Heart right ventricle (tissue), 16 donors: ENCODE data around the gene FAM151B. TPM values are rescaled to one million over a fixed set of nuclear protein-coding genes. Genes with fewer than 3 reads are reported as not detected.
A peak's percentile ranks its signal among the peaks of the same experiment; 100 is the strongest.
"Not testable (repeated sequence)": the region's sequence is repeated elsewhere in the genome, so short reads cannot be mapped to it uniquely, and the experiment has no call there.

Source experiments
- ATAC-seq, 8 donors: fragments of 200-7000 bp; cut with Tn5 transposase; one replicate each; pipeline ENCODE4 v1.9.1; 2020; ENCODE audit warnings: mild to moderate bottlenecking in 8 of 8, moderate library complexity in 8 of 8, moderate number of reproducible peaks in 1 of 8
- DNase-seq, 2 donors: peaks; one replicate each; pipeline ENCODE4 v3.0.0-alpha.2; 2020
- H3K27ac ChIP-seq, 10 donors: fragments of 200-600 bp; sonication (generic) in 2 of 10; one replicate each; pipeline versions ENCODE4 v1.5.0 to v1.8.0; 2020 to 2022; ENCODE audit warnings: mild to moderate bottlenecking in 3 of 10
- H3K27me3 ChIP-seq, 7 donors: fragments of 200-600 bp; one replicate each; pipeline ENCODE4 v1.8.0; 2021 to 2022; ENCODE audit warnings: mild to moderate bottlenecking in 2 of 7
- H3K36me3 ChIP-seq, 9 donors: fragments of 200-600 bp; sonication (generic) in 1 of 9; one replicate each; pipeline versions ENCODE4 v1.5.0 to v1.8.0; 2020 to 2022; ENCODE audit warnings: mild to moderate bottlenecking in 2 of 9
- H3K4me1 ChIP-seq, 9 donors: fragments of 200-600 bp; sonication (generic) in 1 of 9; one replicate each; pipeline versions ENCODE4 v1.5.0 to v1.8.0; 2020 to 2022; ENCODE audit warnings: mild to moderate bottlenecking in 4 of 9
- H3K4me3 ChIP-seq, 10 donors: fragments of 200-600 bp; sonication (generic) in 2 of 10; one replicate each; pipeline versions ENCODE4 v1.5.0 to v1.8.0; 2020 to 2022; ENCODE audit warnings: mild to moderate bottlenecking in 7 of 10, moderate library complexity in 2 of 10
- H3K9me3 ChIP-seq, 11 donors: fragments of 200-600 bp in 10 of 11; sonication (generic) in 2 of 11; one replicate each; pipeline versions ENCODE4 v1.5.0 to v1.8.0; 2013 to 2022; ENCODE audit warnings: mild to moderate bottlenecking in 2 of 11, control low read depth in 1 of 11, moderate library complexity in 1 of 11
- WGBS, 2 donors: extraction: QIAGEN DNeasy Blood & Tissue Kit; methylation state at CpG; one replicate each; pipeline ENCODE4 v1.1.7; 2013; ENCODE audit warnings: inconsistent platforms in 1 of 2; 5-methylcytosine and 5-hydroxymethylcytosine counted together
- intact Hi-C, 10 donors: fragments of 100-400 bp; cut with DNase I; formaldehyde crosslinking; loops; one replicate each; pipeline versions ENCODE4 v1.11.1 to v1.14.2; 2022
- polyA plus RNA-seq, 2 donors: library from polyadenylated mRNA; stranded (reverse); fragments of 200-250 nt; gene quantifications; one replicate each; pipeline ENCODE4 v1.2.3, GENCODE V29; 2013
- total RNA-seq, 10 donors: library from RNA; stranded (reverse); fragmentation: NEBNext Ultra II Directional in 3 of 10; extraction: Animal tissue kit (Norgen Biotek cat#: 25700) in 3 of 10; gene quantifications; one replicate each; pipeline versions ENCODE4 v1.2.1 to v1.2.4, GENCODE V29; 2021 to 2023
- TF ChIP-seq, protein P1 (sequence below), 9 donors: fragments of 200-600 bp; sonication (generic) in 2 of 9; IDR thresholded peaks; one replicate each; pipeline versions ENCODE4 v1.5.0 to v1.8.0; 2021 to 2022; ENCODE audit warnings: antibody characterized with exemption in 9 of 9, mild to moderate bottlenecking in 5 of 9, moderate library complexity in 1 of 9
- donor health status: Arrhythmogenic right ventricular cardiomyopathy.
- donor health status: ischemic (EF 13 %, LVEDD 7.1; RV severe dilation, severe dysfunction).
- donor health status: healthy with polysubstance abuse.
- donor health status: DM: no; HTN: yes; CAD: no.
- donor health status: DM: no; HTN: no; CAD: no.
- donor health status: ischemic (EF 25% LVEDD 6.9; RV normal size, moderate dysfunction).
- donor health status: ischemic (EF 25% LVEDD 5.7; RV mildly dilated, moderate dysfunction).
- donor health status: healthy.
- donor health status: DM: yes; HTN: yes; CAD: no.
- donor health status: Ischemic cardiomyopathy.
- donor health status: ischemic (EF 35%, LVEDD 5.7; RV mildly dilated, moderate dysfunction).
- donor health status: nonischemic (EF 11% LVEDD 7.7; RV severe dilation, severe dysfunction).
- donor health status: DM: yes; HTN: yes; CAD: no.
- donor health status: PGD.
- donor health status: ischemic (EF 29% LVEDD 5.4; RV normal size, mild dysfunction).
- donor health status: nonischemic (EF 23%, LVEDD 6.1; RV moderate dilation, normal function).

FAM151B gene
- total and polyA plus RNA-seq, 12 donors, result 0.39 to 2.8 (median 1.4) TPM

DNA sequence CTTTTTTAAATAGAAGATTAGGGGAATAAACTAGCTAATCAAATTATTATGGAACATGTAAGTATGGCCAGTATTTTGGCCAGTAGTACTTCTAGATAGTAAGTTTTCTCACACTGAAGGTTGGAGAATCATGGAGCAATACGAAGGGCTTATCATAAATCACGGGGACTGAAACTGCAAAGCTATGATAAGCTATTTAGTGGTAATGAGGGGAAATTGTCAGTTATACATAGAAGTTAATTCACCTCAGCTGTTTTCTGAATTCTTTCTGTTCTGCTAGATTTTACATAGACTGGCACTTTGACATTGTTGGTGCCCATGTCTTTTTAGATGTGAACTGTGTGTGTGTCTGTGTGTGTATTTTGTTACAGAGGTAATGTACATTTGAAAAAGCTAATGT, 34.5 kb upstream of the FAM151B start:
- no peaks in the 10 kb centered on the region for H3K27me3 ChIP-seq
- no peak for ATAC-seq
- H3K4me3 ChIP-seq, result no peak overlapping the region
- intact Hi-C loops, result loop anchor here in 1 of 10 donors (10.0 kb wide), 1 partner anchor 819 kb away; no protein-coding TSS in a partner anchor
- no peak overlapping the region for H3K27ac ChIP-seq
- DNase-seq, result no peak
- H3K4me1 ChIP-seq, result no peaks in the 10 kb centered on the region
- H3K9me3 ChIP-seq, result no peaks in the 10 kb centered on the region
- TF ChIP-seq, protein P1, sequence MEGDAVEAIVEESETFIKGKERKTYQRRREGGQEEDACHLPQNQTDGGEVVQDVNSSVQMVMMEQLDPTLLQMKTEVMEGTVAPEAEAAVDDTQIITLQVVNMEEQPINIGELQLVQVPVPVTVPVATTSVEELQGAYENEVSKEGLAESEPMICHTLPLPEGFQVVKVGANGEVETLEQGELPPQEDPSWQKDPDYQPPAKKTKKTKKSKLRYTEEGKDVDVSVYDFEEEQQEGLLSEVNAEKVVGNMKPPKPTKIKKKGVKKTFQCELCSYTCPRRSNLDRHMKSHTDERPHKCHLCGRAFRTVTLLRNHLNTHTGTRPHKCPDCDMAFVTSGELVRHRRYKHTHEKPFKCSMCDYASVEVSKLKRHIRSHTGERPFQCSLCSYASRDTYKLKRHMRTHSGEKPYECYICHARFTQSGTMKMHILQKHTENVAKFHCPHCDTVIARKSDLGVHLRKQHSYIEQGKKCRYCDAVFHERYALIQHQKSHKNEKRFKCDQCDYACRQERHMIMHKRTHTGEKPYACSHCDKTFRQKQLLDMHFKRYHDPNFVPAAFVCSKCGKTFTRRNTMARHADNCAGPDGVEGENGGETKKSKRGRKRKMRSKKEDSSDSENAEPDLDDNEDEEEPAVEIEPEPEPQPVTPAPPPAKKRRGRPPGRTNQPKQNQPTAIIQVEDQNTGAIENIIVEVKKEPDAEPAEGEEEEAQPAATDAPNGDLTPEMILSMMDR (IDR thresholded peaks at IDR 0.05), result no peak
- peaks cover 0 to 99% (median 41%) of the 10 kb centered on the region in 9 donors for H3K36me3 ChIP-seq
- 83 to 87% methylated on average over 2 of the region's 2 CpGs for WGBS, 2 donors

DNA sequence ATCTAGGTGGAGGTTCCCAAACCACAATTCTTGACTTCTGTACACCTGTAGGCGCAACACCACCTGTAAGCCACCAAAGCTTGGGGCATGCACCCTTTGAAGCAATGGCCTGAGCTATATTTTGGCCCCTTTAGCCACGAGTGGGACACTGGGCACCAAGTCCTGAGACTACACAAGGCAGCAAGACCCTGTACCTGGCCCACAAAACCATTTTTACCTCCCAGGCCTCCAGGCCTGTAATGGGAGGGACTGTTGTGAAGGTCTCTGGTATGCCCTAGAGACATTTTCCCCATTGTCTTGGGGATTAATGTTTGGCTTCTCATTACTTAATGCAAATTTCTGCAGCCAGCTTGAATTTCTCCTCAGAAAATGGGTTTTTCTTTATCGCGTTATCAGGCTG, 24.6 kb upstream of the FAM151B start:
- H3K4me1 ChIP-seq, result peaks cover 0 to 16% (median 0%) of the 10 kb centered on the region in 9 donors
- H3K9me3 ChIP-seq, result peaks cover 0 to 36% (median 6%) of the 10 kb centered on the region in 11 donors
- H3K27me3 ChIP-seq, result no peaks in the 10 kb centered on the region
- no peak overlapping the region for H3K27ac ChIP-seq
- ATAC-seq (no peak), DNase-seq (no peak)
- H3K4me3 ChIP-seq, result no peak overlapping the region
- 98 to 99% methylated on average over 4 of the region's 4 CpGs for WGBS, 2 donors
- TF ChIP-seq, protein P1 (IDR thresholded peaks at IDR 0.05), result no peak
- intact Hi-C loops, result no loop called here
- peaks cover 0 to 100% (median 46%) of the 10 kb centered on the region in 9 donors for H3K36me3 ChIP-seq

DNA sequence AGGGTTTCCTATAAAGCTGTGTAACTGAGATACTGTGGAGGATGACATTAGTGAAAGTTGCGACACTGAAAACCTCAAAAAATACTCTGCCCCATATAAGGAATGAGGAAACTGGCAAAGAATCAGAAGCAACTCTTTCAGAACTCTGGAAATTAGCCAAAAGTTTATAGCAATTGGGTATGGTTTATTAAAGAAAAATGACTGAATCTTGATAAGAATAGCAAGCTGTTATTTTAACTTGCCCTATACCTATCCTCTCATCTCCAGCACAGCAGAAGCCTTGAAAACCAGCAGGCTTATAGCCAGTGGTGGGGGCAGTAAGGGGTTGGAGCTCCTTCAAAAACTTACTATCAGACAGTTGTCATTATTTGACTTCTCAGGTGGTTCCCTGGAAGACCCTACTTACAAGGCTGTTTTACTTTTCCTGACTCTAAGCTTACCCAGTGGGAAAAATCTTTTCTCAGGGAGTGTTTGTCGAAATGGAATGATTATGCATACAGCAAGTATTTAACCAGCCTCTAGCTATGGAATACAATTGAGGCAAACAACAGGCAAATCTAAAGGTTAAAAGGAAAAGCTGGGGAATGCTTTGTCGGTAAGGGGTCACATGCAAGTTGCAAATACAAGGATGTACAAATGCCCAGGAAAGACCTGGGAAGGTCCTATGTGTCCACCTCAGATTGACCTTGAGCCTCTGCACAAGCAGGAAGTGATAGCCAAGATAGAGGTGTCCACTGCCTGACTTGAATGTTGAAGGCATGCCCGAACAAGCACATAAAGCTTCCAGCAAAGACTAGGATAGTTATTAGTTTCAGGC, 21.0 kb upstream of the FAM151B start:
- ATAC-seq, result peak in 2 of 8 donors; percentile 60 to 79
- Histone ChIP-seq H3K9me3 (peaks cover 0 to 47% (median 11%) of the 10 kb centered on the region in 11 donors), H3K4me3 (no peak overlapping the region)

DNA sequence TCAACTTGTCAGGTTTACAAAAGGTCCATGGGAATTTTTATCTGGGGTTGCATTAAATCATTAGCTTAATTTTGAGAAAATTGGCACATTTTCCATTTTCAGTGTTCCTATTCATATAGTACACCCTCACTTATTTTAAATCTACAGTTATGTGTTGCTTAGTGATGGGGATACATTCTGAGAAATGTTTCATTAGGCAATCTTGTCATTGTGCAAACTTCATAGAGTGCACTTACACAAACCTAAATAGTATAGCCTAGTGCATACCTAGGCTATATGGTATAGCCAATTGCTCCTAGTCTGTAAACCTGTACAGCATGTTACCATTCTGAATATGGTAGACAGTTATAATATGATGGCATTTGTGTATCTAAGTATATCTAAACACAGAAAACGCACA, 19.8 kb upstream of the FAM151B start:
- peaks cover 0 to 42% (median 11%) of the 10 kb centered on the region in 11 donors for H3K9me3 ChIP-seq
- no peak for ATAC-seq
- no peak overlapping the region for H3K27ac ChIP-seq
- H3K36me3 ChIP-seq, result peaks cover 0 to 94% (median 33%) of the 10 kb centered on the region in 9 donors
- no peak overlapping the region for H3K4me3 ChIP-seq
- TF ChIP-seq, protein P1 (IDR thresholded peaks at IDR 0.05), result no peak
- H3K27me3 ChIP-seq, result no peaks in the 10 kb centered on the region
- intact Hi-C loops, result no loop called here
- WGBS, 2 donors, result 97 to 100% methylated on average over 1 of the region's 1 CpG
- no peak for DNase-seq
- peaks cover 0 to 16% (median 0%) of the 10 kb centered on the region in 9 donors for H3K4me1 ChIP-seq

More for the DNA sequence above, 21.0 kb upstream of the FAM151B start:
- Histone ChIP-seq H3K4me1 (peaks cover 0 to 16% (median 0%) of the 10 kb centered on the region in 9 donors), H3K27ac (peak overlapping the region in 1 of 10 donors; percentile 5), H3K27me3 (no peaks in the 10 kb centered on the region), H3K36me3 (peaks cover 0 to 94% (median 38%) of the 10 kb centered on the region in 9 donors)
- TF ChIP-seq, protein P1 (IDR thresholded peaks at IDR 0.05), result no peak
- intact Hi-C loops, result no loop called here
- no peak for DNase-seq
- 66 to 69% methylated on average over 4 of the region's 4 CpGs for WGBS, 2 donors

DNA sequence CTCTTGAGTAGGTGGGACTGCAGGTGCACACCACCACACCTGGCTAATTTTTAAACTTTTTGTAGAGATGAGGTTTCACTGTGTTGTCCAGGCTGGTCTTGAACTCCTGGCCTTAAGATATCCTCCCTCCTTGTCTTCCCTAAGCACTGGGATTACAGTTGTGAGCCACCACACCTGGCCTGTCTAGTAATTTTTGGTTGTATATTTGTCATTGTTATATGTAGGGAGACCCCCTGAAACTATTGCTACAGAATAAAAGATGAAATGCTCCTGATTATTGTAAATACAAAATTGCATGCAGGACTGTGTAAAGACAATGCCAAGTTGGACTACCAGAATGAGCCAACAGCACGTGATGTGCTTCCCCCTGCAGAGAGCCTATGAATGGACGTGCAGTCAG, 17.3 kb upstream of the FAM151B start:
- H3K27me3 ChIP-seq, ATAC-seq, intact Hi-C loops, H3K4me3 ChIP-seq, DNase-seq, H3K27ac ChIP-seq: not testable (repeated sequence)
- 100% methylated on average over 2 of the region's 2 CpGs for WGBS, 2 donors
- Histone ChIP-seq H3K9me3 (peaks cover 0 to 17% (median 6%) of the 10 kb centered on the region in 11 donors), H3K36me3 (peaks cover 0 to 94% (median 42%) of the 10 kb centered on the region in 9 donors), H3K4me1 (peaks cover 0 to 16% (median 0%) of the 10 kb centered on the region in 9 donors)
